K562 (cell line): ENCODE results near the gene U2AF1L4. TPM values are rescaled to one million over a fixed set of nuclear protein-coding genes. Genes with fewer than 3 reads are reported as not detected.

Experiments used
- ATAC-seq: fragments of 200-7000 bp; cut with Tn5 transposase; 3 replicates; pipeline ENCODE4 v1.9.1; 2020; ENCODE audit warnings: moderate library complexity
- BruUV-seq: library from RNA; stranded (reverse); fragments of 400-500 nt; replicated peaks from 2 replicates; lab custom pipeline; 2021; lab: Mats Ljungman, UMichigan
- CTCF ChIA-PET: fragments of 300-600 bp; formaldehyde crosslinking; extraction: SDS; loops from one replicate; lab custom pipeline; 2021; ENCODE audit warnings: low intra/inter-chr PET ratio; lab: Yijun Ruan, JAX
- POLR2A ChIA-PET: fragments of 300-600, 350-650 bp; sonication (Branson Sonifier 250); formaldehyde crosslinking; extraction: SDS; loops from one replicate; lab custom pipeline; 2021; ENCODE audit warnings: antibody characterized with exemption, inconsistent platforms; lab: Yijun Ruan, JAX
- DNase-seq, 4 experiments: peaks; one replicate each; pipeline versions ENCODE4 v3.0.0 to v3.0.0-alpha.2; 2011 to 2018; ENCODE audit warnings: low spot score in 3 of 4, mixed read lengths in 3 of 4; ENCODE audit errors: extremely low read depth in 1 of 4
- FAIRE-seq: peaks from 2 replicates; lab custom pipeline; 2011; peaks lifted over from hg19 to GRCh38; lab: Jason Lieb, UNC
- H2AFZ ChIP-seq: 2 replicates; pipeline ENCODE4 v1.6.0; 2011; ENCODE audit warnings: low read depth, low read length, control low read depth, inconsistent platforms
- H3K27ac ChIP-seq: fragments of 200-600 bp; 3 replicates; pipeline ENCODE4 v1.8.0; 2011; ENCODE audit warnings: low read depth, mild to moderate bottlenecking, control low read depth, inconsistent platforms, low read length, moderate library complexity, mixed read lengths; ENCODE audit errors: extremely low read depth
- H3K27me3 ChIP-seq, 2 experiments: fragments of 300-600 bp in 1 of 2; 2 replicates in 1 of 2; 3 replicates in 1 of 2; pipeline versions ENCODE4 v1.6.0 to v1.8.0; 2011; ENCODE audit warnings: inconsistent platforms in 2 of 2, low read length in 2 of 2, mild to moderate bottlenecking in 1 of 2, mixed read lengths in 1 of 2, moderate library complexity in 1 of 2; ENCODE audit not compliant: control insufficient read depth in 2 of 2, insufficient read depth in 2 of 2
- H3K36me3 ChIP-seq: fragments of 300-600 bp; 3 replicates; pipeline ENCODE4 v1.8.0; 2011; ENCODE audit warnings: mild to moderate bottlenecking, low read length, inconsistent platforms; ENCODE audit not compliant: control insufficient read depth, insufficient read depth
- H3K4me1 ChIP-seq, 2 experiments: fragments of 200-600 bp in 1 of 2; replicated peaks in 1 of 2; 2 replicates in 1 of 2; 3 replicates in 1 of 2; pipeline versions ENCODE4 v1.5.1 to v1.8.0; 2011; ENCODE audit warnings: inconsistent platforms in 2 of 2, low read length in 2 of 2, mild to moderate bottlenecking in 1 of 2, mixed read lengths in 1 of 2, moderate library complexity in 1 of 2; ENCODE audit not compliant: control insufficient read depth in 2 of 2, insufficient read depth in 2 of 2
- H3K4me2 ChIP-seq: 2 replicates; pipeline ENCODE4 v1.6.1; 2011; ENCODE audit warnings: low read length, control low read depth, inconsistent platforms, mixed read lengths; ENCODE audit not compliant: insufficient read depth
- H3K4me3 ChIP-seq: fragments of 200-600 bp; sonication (generic), shearing (Covaris generic); 2 replicates; pipeline ENCODE4 v1.5.1; 2016; ENCODE audit warnings: control low read depth, inconsistent platforms
- H3K79me2 ChIP-seq: fragments of 200-600 bp; 3 replicates; pipeline ENCODE4 v1.8.0; 2011; ENCODE audit warnings: low read length, inconsistent platforms; ENCODE audit not compliant: control insufficient read depth, insufficient read depth
- H3K9ac ChIP-seq, 2 experiments: 2 replicates each; pipeline versions ENCODE4 v1.6.0 to v1.6.1; 2011; ENCODE audit warnings: low read depth in 2 of 2, low read length in 2 of 2, control low read depth in 1 of 2, inconsistent platforms in 1 of 2, mild to moderate bottlenecking in 1 of 2, mixed read lengths in 1 of 2; ENCODE audit not compliant: insufficient read depth in 1 of 2
- H3K9me1 ChIP-seq: one replicate; pipeline ENCODE4 v1.6.0; 2011; ENCODE audit warnings: inconsistent platforms, mild to moderate bottlenecking, low read length, moderate library complexity; ENCODE audit not compliant: control insufficient read depth, insufficient read depth
- H3K9me3 ChIP-seq: replicated peaks from 2 replicates; pipeline ENCODE4 v1.5.1; 2011; ENCODE audit warnings: low read depth, low read length, inconsistent platforms; ENCODE audit not compliant: control insufficient read depth, insufficient read depth
- H4K20me1 ChIP-seq: replicated peaks from 2 replicates; pipeline ENCODE4 v1.6.1; 2011; ENCODE audit warnings: low read length, inconsistent platforms, mixed read lengths; ENCODE audit not compliant: control insufficient read depth, insufficient read depth
- E2F8 ChIP-seq: fragments of 450-650 bp; IDR thresholded peaks from 2 replicates; pipeline ENCODE4 v1.7.1; 2018; ENCODE audit warnings: mild to moderate bottlenecking, low read depth; ENCODE audit not compliant: partially characterized antibody
- KDM1A ChIP-seq, 2 experiments: fragments of 450-650 bp; IDR thresholded peaks; 2 replicates each; pipeline ENCODE4 v1.6.1; 2016; ENCODE audit warnings: mild to moderate bottlenecking in 2 of 2
- WGBS: fragments of 100-300 bp; shearing (Covaris generic); methylation state at CpG from one replicate; pipeline ENCODE4 v1.1.6; 2016; ENCODE audit warnings: low coverage, mixed read lengths; ENCODE audit not compliant: insufficient coverage; ENCODE audit errors: missing lambda C conversion rate; 5-methylcytosine and 5-hydroxymethylcytosine counted together
- in situ Hi-C: fragments of 300-500 bp; cut with MboI; formaldehyde crosslinking; loops from 4 replicates; pipeline ENCODE4 v1.15.0; 2018; ENCODE audit warnings: inconsistent platforms, mixed read lengths
- intact Hi-C: fragments of 100-400 bp; cut with micrococcal nuclease; formaldehyde crosslinking; loops from 2 replicates; pipeline ENCODE4 v1.14.2; 2022
- polyA plus RNA-seq, 8 experiments: library from polyadenylated mRNA; depleted of rRNA in 4 of 8; stranded (reverse) in 5 of 8; unstranded in 3 of 8; fragments of >200 nt; fragmentation: Nextera tagmentation in 2 of 8; fragmentation: Illumina TruSeq in 1 of 8; extraction: Ambion mirVana in 2 of 8; extraction: Trizol in 1 of 8; gene quantifications; 2 replicates each; pipeline versions ENCODE4 v1.2.1 to v1.2.3, GENCODE V29; 2011 to 2014; ENCODE audit warnings: inconsistent platforms in 1 of 8, missing spikeins in 1 of 8
- total RNA-seq, 7 experiments: library from RNA; depleted of rRNA in 6 of 7; stranded (reverse); fragments of >200 nt in 6 of 7; fragmentation: Illumina TruSeq in 2 of 7; extraction: Trizol in 2 of 7; gene quantifications; 2 replicates each; pipeline versions ENCODE4 v1.2.1 to v1.2.3, GENCODE V29; 2011 to 2021; ENCODE audit warnings: low replicate concordance in 1 of 7
- TF ChIP-seq, protein P1 (sequence below): sonication (generic); formaldehyde crosslinking; IDR thresholded peaks from 2 replicates; pipeline ENCODE4 v1.8.1; 2023; ENCODE audit warnings: mild to moderate bottlenecking, missing genetic modification reagents

The U2AF1L4 gene
- total and polyA plus RNA-seq, 9 of the 15 experiments (the other 6 are each of a cell fraction or from before 2014, with no cell fraction given) = 8.4 to 19.5 (median 12.6) TPM

GRCh38 chr19:35776102-35776788 lies 31.0 kb upstream of the U2AF1L4 start:
- Histone ChIP-seq H3K27ac (no peak overlapping the region), H3K4me2 (peak overlapping the region; percentile 76; the same call in 1 of the 2 replicates), H3K36me3 (peaks cover 18% of the 10 kb centered on the region; the same call in 2 of the 3 replicates), H3K4me1 (peaks cover 10 to 33% of the 10 kb centered on the region in 2 experiments), H3K9ac (peak overlapping the region in 1 of 2 experiments; percentile 70; a peak in 2 of 4 replicates), H4K20me1 (no peaks in the 10 kb centered on the region; the same call in 1 of the 2 replicates), H3K79me2 (peaks cover 5% of the 10 kb centered on the region; the same call in 1 of the 3 replicates), H3K9me3 (no peaks in the 10 kb centered on the region), H3K27me3 (no peaks in the 10 kb centered on the region), H3K9me1 (peaks cover 3% of the 10 kb centered on the region), H3K4me3 (peak overlapping the region; percentile 57), H2AFZ (no peak overlapping the region)
- BruUV-seq = TSS peak; percentile 61
- TF ChIP-seq KDM1A (IDR thresholded peaks at IDR 0.05) (peak in 1 of 2 experiments; percentile 82; a peak in 1 of 4 replicates), E2F8 (no peak)
- TF ChIP-seq, protein P1, sequence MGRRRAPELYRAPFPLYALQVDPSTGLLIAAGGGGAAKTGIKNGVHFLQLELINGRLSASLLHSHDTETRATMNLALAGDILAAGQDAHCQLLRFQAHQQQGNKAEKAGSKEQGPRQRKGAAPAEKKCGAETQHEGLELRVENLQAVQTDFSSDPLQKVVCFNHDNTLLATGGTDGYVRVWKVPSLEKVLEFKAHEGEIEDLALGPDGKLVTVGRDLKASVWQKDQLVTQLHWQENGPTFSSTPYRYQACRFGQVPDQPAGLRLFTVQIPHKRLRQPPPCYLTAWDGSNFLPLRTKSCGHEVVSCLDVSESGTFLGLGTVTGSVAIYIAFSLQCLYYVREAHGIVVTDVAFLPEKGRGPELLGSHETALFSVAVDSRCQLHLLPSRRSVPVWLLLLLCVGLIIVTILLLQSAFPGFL (CRISPR knock-in tag) = no peak
- ATAC-seq (no peak), DNase-seq (no peak), FAIRE-seq (no peak)
- ChIA-PET CTCF (interaction anchor here (0.6 kb wide), 1 partner anchor 909 kb away, joined by 3 read pairs; no protein-coding TSS in a partner anchor), POLR2A (no interaction called here)
- intact Hi-C loops (no loop called here), in situ Hi-C loops (no loop called here)
- 47% methylated on average over 12 of the region's 13 CpGs for WGBS
